HL-60 (cell line): ENCODE results near the gene M1AP.
A peak's percentile ranks its signal among the peaks of the same experiment; 100 is the strongest.

ENCODE experiments used
- DNase-seq, 2 experiments: peaks; one replicate each; pipeline ENCODE4 v3.0.0-alpha.2; 2010 to 2020; ENCODE audit warnings: low read depth in 1 of 2, low spot score in 1 of 2
- H3K27ac ChIP-seq: fragments of 250-450 bp; sonication (Bioruptor Pico); replicated peaks from 2 replicates; pipeline ENCODE4 v1.5.1; 2020; ENCODE audit warnings: mild to moderate bottlenecking, moderate library complexity
- H3K27me3 ChIP-seq: fragments of 250-450 bp; sonication (Bioruptor Pico); 2 replicates; pipeline ENCODE4 v1.5.1; 2021; ENCODE audit warnings: mild to moderate bottlenecking, moderate library complexity; ENCODE audit not compliant: insufficient read depth, poor library complexity, severe bottlenecking
- H3K4me3 ChIP-seq: replicated peaks from 2 replicates; pipeline ENCODE4 v1.5.1; 2011; ENCODE audit warnings: mild to moderate bottlenecking, control low read depth, low read length; ENCODE audit not compliant: insufficient read depth
- CTCF ChIP-seq: IDR thresholded peaks from one replicate; pipeline ENCODE4 v1.5.1; 2011; ENCODE audit warnings: low read length, control low read depth, inconsistent platforms; ENCODE audit not compliant: insufficient read depth
- GABPA ChIP-seq: IDR thresholded peaks from 2 replicates; pipeline ENCODE4 v1.6.1; 2012; ENCODE audit warnings: low read depth
- POLR2AphosphoS5 ChIP-seq: IDR thresholded peaks from 2 replicates; pipeline ENCODE4 v1.6.1; 2012; ENCODE audit warnings: low read depth
- SPI1 ChIP-seq: IDR thresholded peaks from 2 replicates; pipeline ENCODE4 v1.6.1; 2012; ENCODE audit warnings: low read depth, mild to moderate bottlenecking, borderline replicate concordance
- TF ChIP-seq, protein P1 (sequence below): IDR thresholded peaks from 2 replicates; pipeline ENCODE4 v1.6.1; 2012; ENCODE audit warnings: low read depth; ENCODE audit not compliant: insufficient replicate concordance

M1AP gene

GRCh38 chr2:74510272-74510671 lies 137.9 kb downstream of the M1AP start:
- H3K27me3 ChIP-seq = peaks cover 35% of the 10 kb centered on the region
- no peak overlapping the region for H3K4me3 ChIP-seq
- TF ChIP-seq CTCF (no peak), GABPA (no peak), SPI1 (no peak), POLR2AphosphoS5 (no peak)
- TF ChIP-seq, protein P1, sequence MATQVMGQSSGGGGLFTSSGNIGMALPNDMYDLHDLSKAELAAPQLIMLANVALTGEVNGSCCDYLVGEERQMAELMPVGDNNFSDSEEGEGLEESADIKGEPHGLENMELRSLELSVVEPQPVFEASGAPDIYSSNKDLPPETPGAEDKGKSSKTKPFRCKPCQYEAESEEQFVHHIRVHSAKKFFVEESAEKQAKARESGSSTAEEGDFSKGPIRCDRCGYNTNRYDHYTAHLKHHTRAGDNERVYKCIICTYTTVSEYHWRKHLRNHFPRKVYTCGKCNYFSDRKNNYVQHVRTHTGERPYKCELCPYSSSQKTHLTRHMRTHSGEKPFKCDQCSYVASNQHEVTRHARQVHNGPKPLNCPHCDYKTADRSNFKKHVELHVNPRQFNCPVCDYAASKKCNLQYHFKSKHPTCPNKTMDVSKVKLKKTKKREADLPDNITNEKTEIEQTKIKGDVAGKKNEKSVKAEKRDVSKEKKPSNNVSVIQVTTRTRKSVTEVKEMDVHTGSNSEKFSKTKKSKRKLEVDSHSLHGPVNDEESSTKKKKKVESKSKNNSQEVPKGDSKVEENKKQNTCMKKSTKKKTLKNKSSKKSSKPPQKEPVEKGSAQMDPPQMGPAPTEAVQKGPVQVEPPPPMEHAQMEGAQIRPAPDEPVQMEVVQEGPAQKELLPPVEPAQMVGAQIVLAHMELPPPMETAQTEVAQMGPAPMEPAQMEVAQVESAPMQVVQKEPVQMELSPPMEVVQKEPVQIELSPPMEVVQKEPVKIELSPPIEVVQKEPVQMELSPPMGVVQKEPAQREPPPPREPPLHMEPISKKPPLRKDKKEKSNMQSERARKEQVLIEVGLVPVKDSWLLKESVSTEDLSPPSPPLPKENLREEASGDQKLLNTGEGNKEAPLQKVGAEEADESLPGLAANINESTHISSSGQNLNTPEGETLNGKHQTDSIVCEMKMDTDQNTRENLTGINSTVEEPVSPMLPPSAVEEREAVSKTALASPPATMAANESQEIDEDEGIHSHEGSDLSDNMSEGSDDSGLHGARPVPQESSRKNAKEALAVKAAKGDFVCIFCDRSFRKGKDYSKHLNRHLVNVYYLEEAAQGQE = no peak
- no peak for DNase-seq
- H3K27ac ChIP-seq = no peak overlapping the region

- no peak for TF ChIP-seq SPI1
- no peak for DNase-seq
- H3K27me3 ChIP-seq = peaks cover 21% of the 10 kb centered on the region
- peak overlapping the region; percentile 96 for H3K27ac ChIP-seq
- peak overlapping the region; percentile 83 for H3K4me3 ChIP-seq
Measured at GRCh38 chr2:74507926-74508520, 140.1 kb downstream of the M1AP start.
